ENCODE data around the gene UQCC5. TPM values are rescaled to one million over a fixed set of nuclear protein-coding genes. Genes with fewer than 3 reads are reported as not detected.

UQCC5 gene, protein sequence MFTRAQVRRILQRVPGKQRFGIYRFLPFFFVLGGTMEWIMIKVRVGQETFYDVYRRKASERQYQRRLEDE
- total RNA-seq = 1 to 10 TPM in 3 of 4 donors, under 1 TPM in 1; 0.32 to 5.1 (median 1.9) TPM

- WGBS, 2 donors = 0 to 1% methylated on average over 1 to 20 of the region's 65 CpGs
- H3K27me3 ChIP-seq = no peaks in the 10 kb centered on the region
- no peaks in the 10 kb centered on the region for H3K9me3 ChIP-seq
- peak within 1 kb of the TSS; percentile 86 to 95 (median 92) for H3K27ac ChIP-seq
- peak in 1 of 6 experiments; percentile 33 for TF ChIP-seq CTCF (IDR thresholded peaks at IDR 0.05)
- TF ChIP-seq POLR2A (IDR thresholded peaks at IDR 0.05) = peak in 3 of 4 donors; percentile 98
- peak; percentile 81 for DNase-seq
- intact Hi-C loops (cut with DNase I) = loop anchor here (10.0 kb wide), 1 partner anchor 148 kb away; the partner anchor contains the start of genes GNL3 and PBRM1
- H3K36me3 ChIP-seq = peaks cover 0 to 24% (median 0%) of the 10 kb centered on the region in 3 donors
- peak within 1 kb of the TSS; percentile 62 to 87 (median 80) for H3K4me3 ChIP-seq
- H3K4me1 ChIP-seq = peaks cover 56 to 77% (median 64%) of the 10 kb centered on the region in 3 donors
Measured at GRCh38 chr3:52536369-52537164, at the start of gene UQCC5. Gene UQCC5 (plus strand): TSS chr3:52536605. CDS start chr3:52536756, 151 bp downstream.

DNA sequence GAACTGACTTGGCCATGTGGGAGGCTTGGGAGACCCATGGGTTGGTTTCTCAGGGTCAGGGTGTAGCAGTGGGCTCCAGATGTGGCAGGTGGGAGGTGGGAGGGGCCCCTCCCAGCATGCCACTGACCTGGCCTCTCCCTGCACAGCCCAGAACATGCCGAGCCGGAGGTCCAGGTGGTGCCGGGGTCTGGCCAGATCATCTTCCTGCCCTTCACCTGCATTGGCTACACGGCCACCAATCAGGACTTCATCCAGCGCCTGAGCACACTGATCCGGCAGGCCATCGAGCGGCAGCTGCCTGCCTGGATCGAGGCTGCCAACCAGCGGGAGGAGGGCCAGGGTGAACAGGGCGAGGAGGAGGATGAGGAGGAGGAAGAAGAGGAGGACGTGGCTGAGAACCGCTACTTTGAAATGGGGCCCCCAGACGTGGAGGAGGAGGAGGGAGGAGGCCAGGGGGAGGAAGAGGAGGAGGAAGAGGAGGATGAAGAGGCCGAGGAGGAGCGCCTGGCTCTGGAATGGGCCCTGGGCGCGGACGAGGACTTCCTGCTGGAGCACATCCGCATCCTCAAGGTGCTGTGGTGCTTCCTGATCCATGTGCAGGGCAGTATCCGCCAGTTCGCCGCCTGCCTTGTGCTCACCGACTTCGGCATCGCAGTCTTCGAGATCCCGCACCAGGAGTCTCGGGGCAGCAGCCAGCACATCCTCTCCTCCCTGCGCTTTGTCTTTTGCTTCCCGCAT lies 49.2 kb upstream of the UQCC5 start:
- Histone ChIP-seq H3K27me3 (no peaks in the 10 kb centered on the region), H3K4me1 (peaks cover 23 to 74% (median 50%) of the 10 kb centered on the region in 3 donors), H3K36me3 (peaks cover 48 to 84% (median 62%) of the 10 kb centered on the region in 3 donors), H3K27ac (no peak overlapping the region), H3K4me3 (no peak overlapping the region), H3K9me3 (no peaks in the 10 kb centered on the region)
- intact Hi-C loops (cut with DNase I) = no loop called here
- TF ChIP-seq CTCF (IDR thresholded peaks at IDR 0.05) (no peak), POLR2A (IDR thresholded peaks at IDR 0.05) (no peak)
- 91 to 92% methylated on average over 23 to 30 of the region's 31 CpGs for WGBS, 2 donors
- no peak for DNase-seq

DNA sequence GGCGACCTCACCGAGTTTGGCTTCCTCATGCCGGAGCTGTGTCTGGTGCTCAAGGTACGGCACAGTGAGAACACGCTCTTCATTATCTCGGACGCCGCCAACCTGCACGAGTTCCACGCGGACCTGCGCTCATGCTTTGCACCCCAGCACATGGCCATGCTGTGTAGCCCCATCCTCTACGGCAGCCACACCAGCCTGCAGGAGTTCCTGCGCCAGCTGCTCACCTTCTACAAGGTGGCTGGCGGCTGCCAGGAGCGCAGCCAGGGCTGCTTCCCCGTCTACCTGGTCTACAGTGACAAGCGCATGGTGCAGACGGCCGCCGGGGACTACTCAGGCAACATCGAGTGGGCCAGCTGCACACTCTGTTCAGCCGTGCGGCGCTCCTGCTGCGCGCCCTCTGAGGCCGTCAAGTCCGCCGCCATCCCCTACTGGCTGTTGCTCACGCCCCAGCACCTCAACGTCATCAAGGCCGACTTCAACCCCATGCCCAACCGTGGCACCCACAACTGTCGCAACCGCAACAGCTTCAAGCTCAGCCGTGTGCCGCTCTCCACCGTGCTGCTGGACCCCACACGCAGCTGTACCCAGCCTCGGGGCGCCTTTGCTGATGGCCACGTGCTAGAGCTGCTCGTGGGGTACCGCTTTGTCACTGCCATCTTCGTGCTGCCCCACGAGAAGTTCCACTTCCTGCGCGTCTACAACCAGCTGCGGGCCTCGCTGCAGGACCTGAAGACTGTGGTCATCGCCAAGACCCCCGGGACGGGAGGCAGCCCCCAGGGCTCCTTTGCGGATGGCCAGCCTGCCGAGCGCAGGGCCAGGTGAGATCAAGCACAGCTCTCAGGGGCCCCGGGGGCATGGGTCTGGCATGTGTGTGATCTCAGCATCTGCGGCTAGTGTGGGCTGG lies 48.4 kb upstream of the UQCC5 start:
- H3K27me3 ChIP-seq = no peaks in the 10 kb centered on the region
- no peaks in the 10 kb centered on the region for H3K9me3 ChIP-seq
- no peak for DNase-seq
- H3K36me3 ChIP-seq = peaks cover 52 to 84% (median 64%) of the 10 kb centered on the region in 3 donors
- WGBS, 2 donors = 95 to 98% methylated on average over 36 to 39 of the region's 59 CpGs
- peaks cover 22 to 74% (median 44%) of the 10 kb centered on the region in 3 donors for H3K4me1 ChIP-seq
- no peak overlapping the region for H3K27ac ChIP-seq
- intact Hi-C loops (cut with DNase I) = no loop called here
- TF ChIP-seq CTCF (IDR thresholded peaks at IDR 0.05) (no peak), POLR2A (IDR thresholded peaks at IDR 0.05) (no peak)
- H3K4me3 ChIP-seq = no peak overlapping the region

- H3K4me1 ChIP-seq = peaks cover 15 to 74% (median 39%) of the 10 kb centered on the region in 3 donors
- H3K4me3 ChIP-seq = no peak overlapping the region
- H3K9me3 ChIP-seq = no peaks in the 10 kb centered on the region
- no peak for TF ChIP-seq POLR2A (IDR thresholded peaks at IDR 0.05)
- no peak for TF ChIP-seq CTCF (IDR thresholded peaks at IDR 0.05)
- no peak overlapping the region for H3K27ac ChIP-seq
- intact Hi-C loops (cut with DNase I) = no loop called here
- no peak for DNase-seq
- WGBS, 2 donors = 90 to 94% methylated on average over 2 to 3 of the region's 3 CpGs
- peaks cover 51 to 90% (median 66%) of the 10 kb centered on the region in 3 donors for H3K36me3 ChIP-seq
- no peaks in the 10 kb centered on the region for H3K27me3 ChIP-seq
Measured at GRCh38 chr3:52488746-52489145, 47.7 kb upstream of the UQCC5 start.
